Activated CD4-positive, alpha-beta T cell treated with anti-CD3 and anti-CD28 coated beads for 4 hours (primary cell): Measurements from ENCODE around the gene TLE4.

Experiments
- DNase-seq, 2 donors: peaks; one replicate each; pipeline ENCODE4 v3.0.0-alpha.2; 2020

Gene TLE4

GRCh38 chr9:79667120-79667519 is 95.4 kb downstream of the TLE4 start:
- DNase-seq = no peak

- DNase-seq = no peak
These were observed 96.2 kb downstream of the TLE4 start for GRCh38 chr9:79667817-79668436.

GRCh38 chr9:79668956-79669355 is 97.2 kb downstream of the TLE4 start:
- DNase-seq = no peak

- DNase-seq = no peak
These were observed 98.7 kb downstream of the TLE4 start for GRCh38 chr9:79670269-79670961.

- no peak for DNase-seq
These were observed 99.8 kb downstream of the TLE4 start for GRCh38 chr9:79671558-79671957.

- DNase-seq = no peak
These were observed 100.5 kb downstream of the TLE4 start for GRCh38 chr9:79672236-79672635.

- no peak for DNase-seq
These were observed 101.1 kb downstream of the TLE4 start for GRCh38 chr9:79672891-79673290.

GRCh38 chr9:79673614-79674013 is 101.8 kb downstream of the TLE4 start:
- DNase-seq = no peak

- DNase-seq = no peak
These were observed 102.5 kb downstream of the TLE4 start for GRCh38 chr9:79674052-79674777.

- DNase-seq = no peak
These were observed 109.8 kb downstream of the TLE4 start for GRCh38 chr9:79681576-79681975.

- no peak for DNase-seq
These were observed 110.4 kb downstream of the TLE4 start for GRCh38 chr9:79682076-79682736.

- DNase-seq = no peak
These were observed 112.3 kb downstream of the TLE4 start for GRCh38 chr9:79684059-79684458.

- no peak for DNase-seq
These were observed 113.2 kb downstream of the TLE4 start for GRCh38 chr9:79684711-79685575.

- DNase-seq = no peak
These were observed 113.8 kb downstream of the TLE4 start for GRCh38 chr9:79685577-79685976.

GRCh38 chr9:79686381-79687130 is 114.8 kb downstream of the TLE4 start:
- DNase-seq = no peak

GRCh38 chr9:79687131-79687447 is 115.3 kb downstream of the TLE4 start:
- DNase-seq = no peak

GRCh38 chr9:79688363-79688762 is 116.6 kb downstream of the TLE4 start:
- no peak for DNase-seq

GRCh38 chr9:79689576-79689975 is 117.8 kb downstream of the TLE4 start:
- DNase-seq = no peak

GRCh38 chr9:79691496-79691895 is 119.7 kb downstream of the TLE4 start:
- no peak for DNase-seq

- no peak for DNase-seq
These were observed 121.2 kb downstream of the TLE4 start for GRCh38 chr9:79692857-79693571.

- no peak for DNase-seq
These were observed 122.0 kb downstream of the TLE4 start for GRCh38 chr9:79693750-79694149.
